GM12878 (cell line): ENCODE data around the gene ODAM. TPM values are rescaled to one million over a fixed set of nuclear protein-coding genes. Genes with fewer than 3 reads are reported as not detected.

Source experiments
- CBX5 ChIP-seq: sonication (generic); IDR thresholded peaks from 2 replicates; pipeline ENCODE4 v1.6.1; 2016; ENCODE audit warnings: low read depth, moderate library complexity, mild to moderate bottlenecking, inconsistent platforms
- CEBPZ ChIP-seq: fragments of 150-350 bp; IDR thresholded peaks from 2 replicates; pipeline ENCODE4 v1.6.1; 2016; ENCODE audit warnings: low read depth, low read length
- KAT2A ChIP-seq: conservative IDR thresholded peaks from 2 replicates; pipeline ENCODE4 v1.6.1; 2011; ENCODE audit warnings: low read depth, low read length; ENCODE audit not compliant: control insufficient read depth
- MAX ChIP-seq: IDR thresholded peaks from 2 replicates; pipeline ENCODE4 v1.6.1; 2012; ENCODE audit warnings: low read depth, low read length, improper control_type of control experiment
- NFXL1 ChIP-seq: fragments of 450-650 bp; IDR thresholded peaks from 2 replicates; pipeline ENCODE4 v1.6.1; 2017; ENCODE audit warnings: antibody characterized with exemption, mild to moderate bottlenecking, borderline replicate concordance
- RAD51 ChIP-seq: fragments of 450-650 bp; IDR thresholded peaks from 2 replicates; pipeline ENCODE4 v1.6.1; 2016; ENCODE audit warnings: moderate library complexity, mild to moderate bottlenecking, inconsistent platforms
- RB1 ChIP-seq: fragments of 450-650 bp; formaldehyde crosslinking; IDR thresholded peaks from 2 replicates; pipeline ENCODE4 v1.6.1; 2017; ENCODE audit warnings: mild to moderate bottlenecking, borderline replicate concordance
- RBBP5 ChIP-seq: fragments of 200-600 bp; sonication (generic); conservative IDR thresholded peaks from 2 replicates; pipeline ENCODE4 v1.6.1; 2016
- SUPT20H ChIP-seq: IDR thresholded peaks from 2 replicates; pipeline ENCODE4 v1.6.1; 2011; ENCODE audit warnings: low read depth, mild to moderate bottlenecking, low read length, moderate library complexity, borderline replicate concordance; ENCODE audit not compliant: control insufficient read depth
- TCF12 ChIP-seq: IDR thresholded peaks from 2 replicates; pipeline ENCODE4 v1.6.1; 2011; ENCODE audit warnings: low read depth, mild to moderate bottlenecking, low read length
- ZNF24 ChIP-seq: fragments of 450-650 bp; IDR thresholded peaks from 2 replicates; pipeline ENCODE4 v1.6.1; 2017; ENCODE audit warnings: antibody characterized with exemption, mild to moderate bottlenecking
- ZNF384 ChIP-seq: IDR thresholded peaks from 2 replicates; pipeline ENCODE4 v1.6.1; 2012; ENCODE audit warnings: low read depth, mild to moderate bottlenecking, low read length, improper control_type of control experiment, borderline replicate concordance
- polyA plus RNA-seq, 11 experiments: library from polyadenylated mRNA; depleted of rRNA in 4 of 11; unstranded in 6 of 11; stranded (reverse) in 5 of 11; fragments of >200 nt; fragmentation: Nextera tagmentation in 4 of 11; fragmentation: Illumina TruSeq in 1 of 11; extraction: Ambion mirVana in 4 of 11; extraction: Trizol in 1 of 11; gene quantifications; 1 replicate in 1 of 11; 2 replicates in 10 of 11; pipeline versions ENCODE4 v1.2.1 to v1.2.3, GENCODE V29; 2011 to 2016; ENCODE audit warnings: inconsistent platforms in 2 of 11, missing spikeins in 2 of 11, low read depth in 1 of 11
- total RNA-seq, 4 experiments: library from RNA; depleted of rRNA in 3 of 4; stranded (reverse); fragments of >200 nt in 3 of 4; fragmentation: Illumina TruSeq in 1 of 4; extraction: Trizol in 1 of 4; gene quantifications; 2 replicates each; pipeline versions ENCODE4 v1.2.1 to v1.2.3, GENCODE V29; 2013 to 2021
- TF ChIP-seq, protein P1 (sequence below): IDR thresholded peaks from 2 replicates; pipeline ENCODE4 v1.6.1; 2011; ENCODE audit warnings: low read depth, low read length, improper control_type of control experiment, borderline replicate concordance
- TF ChIP-seq, protein P2 (sequence below): fragments of 450-650 bp; formaldehyde crosslinking; IDR thresholded peaks from 2 replicates; pipeline ENCODE4 v1.4.0; 2022; ENCODE audit warnings: mild to moderate bottlenecking, moderate library complexity
- TF ChIP-seq, protein P3 (sequence below): fragments of 450-650 bp; formaldehyde crosslinking; IDR thresholded peaks from 2 replicates; pipeline ENCODE4 v1.4.0; 2020; ENCODE audit warnings: mild to moderate bottlenecking, moderate library complexity
- TF ChIP-seq, protein P4 (sequence below): fragments of 450-650 bp; IDR thresholded peaks from 2 replicates; pipeline ENCODE4 v1.6.1; 2014; ENCODE audit warnings: mild to moderate bottlenecking

The ODAM gene
- total and polyA plus RNA-seq, 10 of the 15 experiments (the other 5 are each of a cell fraction or from before 2014, with no cell fraction given) = not detected

- TF ChIP-seq ZNF384 = peak; percentile 47; the same call in 1 of the 2 replicates
- no peak for TF ChIP-seq RBBP5
- TF ChIP-seq KAT2A = no peak
- TF ChIP-seq, protein P1, sequence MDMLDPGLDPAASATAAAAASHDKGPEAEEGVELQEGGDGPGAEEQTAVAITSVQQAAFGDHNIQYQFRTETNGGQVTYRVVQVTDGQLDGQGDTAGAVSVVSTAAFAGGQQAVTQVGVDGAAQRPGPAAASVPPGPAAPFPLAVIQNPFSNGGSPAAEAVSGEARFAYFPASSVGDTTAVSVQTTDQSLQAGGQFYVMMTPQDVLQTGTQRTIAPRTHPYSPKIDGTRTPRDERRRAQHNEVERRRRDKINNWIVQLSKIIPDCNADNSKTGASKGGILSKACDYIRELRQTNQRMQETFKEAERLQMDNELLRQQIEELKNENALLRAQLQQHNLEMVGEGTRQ = no peak
- TF ChIP-seq, protein P2, sequence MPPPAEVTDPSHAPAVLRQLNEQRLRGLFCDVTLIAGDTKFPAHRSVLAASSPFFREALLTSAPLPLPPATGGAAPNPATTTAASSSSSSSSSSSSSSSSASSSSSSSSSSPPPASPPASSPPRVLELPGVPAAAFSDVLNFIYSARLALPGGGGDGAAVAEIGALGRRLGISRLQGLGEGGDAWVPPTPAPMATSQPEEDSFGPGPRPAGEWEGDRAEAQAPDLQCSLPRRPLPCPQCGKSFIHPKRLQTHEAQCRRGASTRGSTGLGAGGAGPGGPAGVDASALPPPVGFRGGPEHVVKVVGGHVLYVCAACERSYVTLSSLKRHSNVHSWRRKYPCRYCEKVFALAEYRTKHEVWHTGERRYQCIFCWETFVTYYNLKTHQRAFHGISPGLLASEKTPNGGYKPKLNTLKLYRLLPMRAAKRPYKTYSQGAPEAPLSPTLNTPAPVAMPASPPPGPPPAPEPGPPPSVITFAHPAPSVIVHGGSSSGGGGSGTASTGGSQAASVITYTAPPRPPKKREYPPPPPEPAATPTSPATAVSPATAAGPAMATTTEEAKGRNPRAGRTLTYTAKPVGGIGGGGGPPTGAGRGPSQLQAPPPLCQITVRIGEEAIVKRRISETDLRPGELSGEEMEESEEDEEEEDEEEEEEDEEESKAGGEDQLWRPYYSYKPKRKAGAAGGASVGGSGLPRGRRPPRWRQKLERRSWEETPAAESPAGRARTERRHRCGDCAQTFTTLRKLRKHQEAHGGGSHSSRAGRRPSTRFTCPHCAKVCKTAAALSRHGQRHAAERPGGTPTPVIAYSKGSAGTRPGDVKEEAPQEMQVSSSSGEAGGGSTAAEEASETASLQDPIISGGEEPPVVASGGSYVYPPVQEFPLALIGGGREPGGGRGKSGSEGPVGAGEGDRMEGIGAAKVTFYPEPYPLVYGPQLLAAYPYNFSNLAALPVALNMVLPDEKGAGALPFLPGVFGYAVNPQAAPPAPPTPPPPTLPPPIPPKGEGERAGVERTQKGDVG (CRISPR knock-in tag) = no peak
- TF ChIP-seq NFXL1 = no peak
- TF ChIP-seq MAX = no peak
- TF ChIP-seq ZNF24 = no peak
- TF ChIP-seq RB1 = no peak
- no peak for TF ChIP-seq TCF12
- no peak for TF ChIP-seq CBX5
- TF ChIP-seq, protein P3, sequence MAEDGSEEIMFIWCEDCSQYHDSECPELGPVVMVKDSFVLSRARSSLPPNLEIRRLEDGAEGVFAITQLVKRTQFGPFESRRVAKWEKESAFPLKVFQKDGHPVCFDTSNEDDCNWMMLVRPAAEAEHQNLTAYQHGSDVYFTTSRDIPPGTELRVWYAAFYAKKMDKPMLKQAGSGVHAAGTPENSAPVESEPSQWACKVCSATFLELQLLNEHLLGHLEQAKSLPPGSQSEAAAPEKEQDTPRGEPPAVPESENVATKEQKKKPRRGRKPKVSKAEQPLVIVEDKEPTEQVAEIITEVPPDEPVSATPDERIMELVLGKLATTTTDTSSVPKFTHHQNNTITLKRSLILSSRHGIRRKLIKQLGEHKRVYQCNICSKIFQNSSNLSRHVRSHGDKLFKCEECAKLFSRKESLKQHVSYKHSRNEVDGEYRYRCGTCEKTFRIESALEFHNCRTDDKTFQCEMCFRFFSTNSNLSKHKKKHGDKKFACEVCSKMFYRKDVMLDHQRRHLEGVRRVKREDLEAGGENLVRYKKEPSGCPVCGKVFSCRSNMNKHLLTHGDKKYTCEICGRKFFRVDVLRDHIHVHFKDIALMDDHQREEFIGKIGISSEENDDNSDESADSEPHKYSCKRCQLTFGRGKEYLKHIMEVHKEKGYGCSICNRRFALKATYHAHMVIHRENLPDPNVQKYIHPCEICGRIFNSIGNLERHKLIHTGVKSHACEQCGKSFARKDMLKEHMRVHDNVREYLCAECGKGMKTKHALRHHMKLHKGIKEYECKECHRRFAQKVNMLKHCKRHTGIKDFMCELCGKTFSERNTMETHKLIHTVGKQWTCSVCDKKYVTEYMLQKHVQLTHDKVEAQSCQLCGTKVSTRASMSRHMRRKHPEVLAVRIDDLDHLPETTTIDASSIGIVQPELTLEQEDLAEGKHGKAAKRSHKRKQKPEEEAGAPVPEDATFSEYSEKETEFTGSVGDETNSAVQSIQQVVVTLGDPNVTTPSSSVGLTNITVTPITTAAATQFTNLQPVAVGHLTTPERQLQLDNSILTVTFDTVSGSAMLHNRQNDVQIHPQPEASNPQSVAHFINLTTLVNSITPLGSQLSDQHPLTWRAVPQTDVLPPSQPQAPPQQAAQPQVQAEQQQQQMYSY (CRISPR knock-in tag) = no peak
- no peak for TF ChIP-seq RAD51
- no peak for TF ChIP-seq SUPT20H
- TF ChIP-seq, protein P4, sequence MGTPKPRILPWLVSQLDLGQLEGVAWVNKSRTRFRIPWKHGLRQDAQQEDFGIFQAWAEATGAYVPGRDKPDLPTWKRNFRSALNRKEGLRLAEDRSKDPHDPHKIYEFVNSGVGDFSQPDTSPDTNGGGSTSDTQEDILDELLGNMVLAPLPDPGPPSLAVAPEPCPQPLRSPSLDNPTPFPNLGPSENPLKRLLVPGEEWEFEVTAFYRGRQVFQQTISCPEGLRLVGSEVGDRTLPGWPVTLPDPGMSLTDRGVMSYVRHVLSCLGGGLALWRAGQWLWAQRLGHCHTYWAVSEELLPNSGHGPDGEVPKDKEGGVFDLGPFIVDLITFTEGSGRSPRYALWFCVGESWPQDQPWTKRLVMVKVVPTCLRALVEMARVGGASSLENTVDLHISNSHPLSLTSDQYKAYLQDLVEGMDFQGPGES = no peak
- TF ChIP-seq CEBPZ = no peak
These were observed 12.2 kb upstream of the ODAM start (continued) for GRCh38 chr4:70183168-70183939.
